Fibroblast of lung (primary cell): ENCODE data around the gene VAV1. TPM values are rescaled to one million over a fixed set of nuclear protein-coding genes. Genes with fewer than 3 reads are reported as not detected.
"Not testable (repeated sequence)": the region's sequence is repeated elsewhere in the genome, so short reads cannot be mapped to it uniquely, and the experiment has no call there.

Experiments
- DNase-seq, 2 donors: peaks; one replicate each; pipeline versions ENCODE4 v3.0.0 to v3.0.0-alpha.2; 2010; ENCODE audit warnings: low read depth in 2 of 2
- H2AFZ ChIP-seq: 2 replicates; pipeline ENCODE4 v1.5.1; 2012; ENCODE audit warnings: low read length, control low read depth, inconsistent platforms
- H3K27ac ChIP-seq: 2 replicates; pipeline ENCODE4 v1.5.1; 2011; ENCODE audit warnings: low read length, control low read depth; ENCODE audit not compliant: insufficient read depth
- H3K27me3 ChIP-seq: 2 replicates; pipeline ENCODE4 v1.5.1; 2011; ENCODE audit warnings: mild to moderate bottlenecking, low read length; ENCODE audit not compliant: control insufficient read depth, insufficient read depth
- H3K36me3 ChIP-seq: 2 replicates; pipeline ENCODE4 v1.5.1; 2011; ENCODE audit warnings: low read length; ENCODE audit not compliant: control insufficient read depth, insufficient read depth
- H3K4me1 ChIP-seq: 2 replicates; pipeline ENCODE4 v1.5.1; 2011; ENCODE audit warnings: low read length; ENCODE audit not compliant: control insufficient read depth, insufficient read depth; ENCODE audit errors: extremely low read depth
- H3K4me2 ChIP-seq: 2 replicates; pipeline ENCODE4 v1.5.1; 2011; ENCODE audit warnings: low read length, control low read depth; ENCODE audit not compliant: insufficient read depth; ENCODE audit errors: extremely low read depth
- H3K4me3 ChIP-seq, 4 experiments: fragments of 200-600 bp in 1 of 4; sonication (generic) in 1 of 4; replicated peaks in 1 of 4; 2 replicates each; pipeline ENCODE4 v1.5.1; 2011 to 2016; ENCODE audit warnings: low read length in 4 of 4, low read depth in 3 of 4, mild to moderate bottlenecking in 3 of 4, control low read depth in 2 of 4, inconsistent platforms in 1 of 4, mixed read lengths in 1 of 4; ENCODE audit not compliant: insufficient read depth in 1 of 4; ENCODE audit errors: control extremely low read depth in 1 of 4
- H3K79me2 ChIP-seq: 2 replicates; pipeline ENCODE4 v1.5.1; 2012; ENCODE audit warnings: mild to moderate bottlenecking, low read length, inconsistent platforms; ENCODE audit not compliant: control insufficient read depth, insufficient read depth
- H3K9ac ChIP-seq: 2 replicates; pipeline ENCODE4 v1.5.1; 2011; ENCODE audit warnings: mild to moderate bottlenecking, low read length, control low read depth; ENCODE audit not compliant: insufficient read depth
- H3K9me3 ChIP-seq: 2 replicates; pipeline ENCODE4 v1.5.1; 2012; ENCODE audit warnings: low read depth, low read length; ENCODE audit not compliant: control insufficient read depth, insufficient read depth
- H4K20me1 ChIP-seq: 2 replicates; pipeline ENCODE4 v1.5.1; 2011; ENCODE audit warnings: low read length; ENCODE audit not compliant: control insufficient read depth, insufficient read depth; ENCODE audit errors: extremely low read depth
- CTCF ChIP-seq, 2 donors: IDR thresholded peaks in 1 of 2; conservative IDR thresholded peaks in 1 of 2; 1 replicate in 1 of 2; 2 replicates in 1 of 2; pipeline ENCODE4 v1.5.1; 2011 to 2012; ENCODE audit warnings: low read length in 2 of 2, control low read depth in 1 of 2, inconsistent platforms in 1 of 2, low read depth in 1 of 2, mild to moderate bottlenecking in 1 of 2
- EZH2 ChIP-seq: IDR thresholded peaks from 2 replicates; pipeline ENCODE4 v1.5.1; 2012; ENCODE audit warnings: low read length, control low read depth, mild to moderate bottlenecking; ENCODE audit errors: missing control alignments
- polyA plus RNA-seq, 2 donors: library from polyadenylated mRNA; depleted of rRNA in 1 of 2; stranded (reverse) in 1 of 2; unstranded in 1 of 2; fragments of >200 nt; gene quantifications; 2 replicates each; pipeline ENCODE4 v1.2.1, GENCODE V29; 2011 to 2012; ENCODE audit warnings: missing spikeins in 1 of 2
- total RNA-seq: library from RNA; depleted of rRNA; stranded (reverse); fragments of >200 nt; gene quantifications from 2 replicates; pipeline ENCODE4 v1.2.1, GENCODE V29; 2014

VAV1 gene
- total and polyA plus RNA-seq, 2 donors (not counting 1 experiment from before 2014, with no cell fraction given) = not detected

- TF ChIP-seq CTCF (conservative IDR thresholded peaks at IDR 0.05 in 1 of 2, IDR thresholded peaks at IDR 0.05 in 1 of 2; ENCODE audit: low read depth in 1 of 2, low read length in 2 of 2) = no peak
- no peak for TF ChIP-seq EZH2
- peak overlapping the region in 1 of 4 experiments; percentile 35 for H3K4me3 ChIP-seq
- H3K4me2 ChIP-seq = peak overlapping the region; percentile 72
- H3K9me3 ChIP-seq = no peaks in the 10 kb centered on the region
- peaks cover 10% of the 10 kb centered on the region for H3K79me2 ChIP-seq
- peak; percentile 82 to 85 for DNase-seq
- H2AFZ ChIP-seq = peak overlapping the region; percentile 15
- no peaks in the 10 kb centered on the region for H3K27me3 ChIP-seq
- H3K9ac ChIP-seq = peak overlapping the region; percentile 34
- peaks cover 20% of the 10 kb centered on the region for H3K36me3 ChIP-seq
- H3K4me1 ChIP-seq = peaks cover 20% of the 10 kb centered on the region
- H4K20me1 ChIP-seq = no peaks in the 10 kb centered on the region
- H3K27ac ChIP-seq = peak overlapping the region; percentile 68
Measured at GRCh38 chr19:6744381-6745301, 27.9 kb upstream of the VAV1 start.

DNA sequence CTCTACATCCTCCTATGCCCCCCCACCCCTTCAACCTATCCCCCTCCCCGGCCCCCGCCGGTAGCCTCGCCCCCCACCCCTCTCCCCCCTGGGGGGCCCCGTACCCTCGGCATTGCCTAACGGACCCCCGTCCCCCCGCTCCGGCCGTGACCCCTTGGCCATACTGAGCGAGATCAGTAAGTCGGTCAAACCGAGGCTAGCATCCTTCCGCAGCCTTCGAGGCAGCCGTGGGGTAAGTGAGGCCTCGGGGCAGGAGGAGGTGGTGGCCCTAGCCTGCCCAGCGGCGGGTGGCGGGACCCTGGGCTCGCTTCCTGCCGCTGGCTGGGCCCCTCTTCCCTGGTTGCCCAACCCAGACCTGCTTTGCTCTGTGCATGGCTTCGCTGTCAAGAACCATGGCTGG is 26.5 kb upstream of the VAV1 start:
- no peak for TF ChIP-seq CTCF (conservative IDR thresholded peaks at IDR 0.05 in 1 of 2, IDR thresholded peaks at IDR 0.05 in 1 of 2; ENCODE audit: low read depth in 1 of 2, low read length in 2 of 2)
- no peak for TF ChIP-seq EZH2
- Histone ChIP-seq H3K27ac (no peak overlapping the region), H3K79me2 (peaks cover 7% of the 10 kb centered on the region), H3K4me3 (no peak overlapping the region), H3K4me2 (no peak overlapping the region), H3K9me3 (no peaks in the 10 kb centered on the region), H3K27me3 (no peaks in the 10 kb centered on the region), H3K4me1 (peaks cover 20% of the 10 kb centered on the region), H2AFZ (no peak overlapping the region), H4K20me1 (no peaks in the 10 kb centered on the region), H3K36me3 (peaks cover 20% of the 10 kb centered on the region), H3K9ac (no peak overlapping the region)
- DNase-seq = no peak

DNA sequence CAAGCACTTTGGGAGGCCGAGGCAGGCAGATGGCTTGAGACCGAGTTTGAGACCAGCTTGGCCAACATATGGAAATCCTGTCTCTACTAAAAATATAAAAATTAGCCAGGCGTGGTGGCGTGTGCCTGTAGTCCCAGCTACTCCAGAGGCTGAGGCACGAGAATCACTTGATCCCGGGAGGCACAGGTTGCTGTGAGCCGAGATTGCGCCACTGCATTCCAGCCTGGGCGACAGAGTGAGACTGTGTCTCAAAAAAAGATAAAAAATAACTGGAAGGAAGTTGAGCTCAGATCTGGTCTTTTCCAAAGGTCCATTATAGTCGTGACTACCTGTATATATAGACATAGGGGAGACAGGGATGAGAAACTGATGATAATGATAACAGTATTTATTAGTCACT is 24.0 kb upstream of the VAV1 start:
- Histone ChIP-seq H3K36me3 (peaks cover 19% of the 10 kb centered on the region), H3K4me1 (peaks cover 17% of the 10 kb centered on the region)
- not testable (repeated sequence) for H3K9me3 ChIP-seq, H3K4me2 ChIP-seq, H3K9ac ChIP-seq, H3K4me3 ChIP-seq, H3K27ac ChIP-seq, H2AFZ ChIP-seq, DNase-seq, H3K79me2 ChIP-seq, H4K20me1 ChIP-seq, H3K27me3 ChIP-seq
